ENCODE results near the gene ROR2. TPM values are rescaled to one million over a fixed set of nuclear protein-coding genes. Genes with fewer than 3 reads are reported as not detected.

Gene ROR2
- total RNA-seq, 1 experiment from 2014 or later = 2.7 TPM

DNA sequence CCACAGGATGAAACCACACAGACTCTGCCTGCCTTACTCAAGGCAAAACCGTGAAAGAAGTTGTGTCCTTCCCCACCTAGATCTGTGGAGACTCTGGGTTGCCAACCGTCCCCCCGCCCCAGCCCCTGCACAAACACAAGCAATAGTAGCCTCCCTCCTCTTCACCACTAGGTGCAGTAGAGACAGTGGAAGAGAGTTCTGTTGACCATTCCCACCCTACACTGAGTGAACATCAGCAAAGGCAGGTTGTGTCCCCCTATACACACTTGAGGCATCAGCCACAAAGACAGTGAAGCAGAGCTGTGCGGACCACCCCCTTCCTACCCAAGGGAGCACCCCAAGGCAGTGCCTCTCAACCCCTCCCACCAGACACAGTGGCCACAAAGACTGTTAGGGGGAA is 302.7 kb downstream of the ROR2 start:
- Histone ChIP-seq H3K79me2 (ENCODE audit: insufficient read depth, low read length) (no peaks in the 10 kb centered on the region), H2BK12ac (ENCODE audit: insufficient read length, low read depth, low read length) (no peak overlapping the region), H2AFZ (ENCODE audit: low read length) (no peak overlapping the region), H3K4ac (ENCODE audit: low read depth, low read length) (no peak overlapping the region), H4K5ac (ENCODE audit: insufficient read length, low read depth, low read length) (no peak overlapping the region), H2BK20ac (ENCODE audit: low read depth, low read length, poor library complexity, severe bottlenecking) (no peak overlapping the region), H2BK120ac (ENCODE audit: low read depth, low read length, poor library complexity, severe bottlenecking) (no peak overlapping the region), H3K27ac (ENCODE audit: insufficient read length, low read depth, low read length) (no peak overlapping the region), H4K8ac (replicated peaks; ENCODE audit: insufficient read length, low read depth, low read length) (no peak overlapping the region), H3K79me1 (ENCODE audit: insufficient read depth, low read depth, low read length, poor library complexity, severe bottlenecking) (no peaks in the 10 kb centered on the region), H4K91ac (ENCODE audit: insufficient read length, low read depth, low read length) (no peak overlapping the region), H2BK5ac (ENCODE audit: insufficient read length, low read length) (no peak overlapping the region), H3K23ac (ENCODE audit: insufficient read length, low read depth, low read length) (no peak overlapping the region), H3K9me3 (ENCODE audit: control insufficient read depth, low read depth, low read length) (no peaks in the 10 kb centered on the region), H3K4me2 (ENCODE audit: insufficient read depth, insufficient read length, low read length) (no peak overlapping the region), H3K27me3 (ENCODE audit: insufficient read depth, low read length) (no peaks in the 10 kb centered on the region), H3K4me1 (ENCODE audit: insufficient read depth, low read length) (no peaks in the 10 kb centered on the region), H2BK15ac (ENCODE audit: low read depth, low read length) (no peak overlapping the region), H3K56ac (ENCODE audit: insufficient read length, low read depth, low read length) (no peak overlapping the region), H4K20me1 (ENCODE audit: control insufficient read depth, insufficient read depth, insufficient read length) (no peaks in the 10 kb centered on the region), H3K14ac (ENCODE audit: insufficient read depth, low read length) (no peak overlapping the region), H3T11ph (ENCODE audit: low read length) (no peak overlapping the region), H2AK5ac (ENCODE audit: insufficient read length, low read length) (no peak overlapping the region), H3K9ac (ENCODE audit: extremely low read depth, insufficient read length, low read length) (no peak overlapping the region), H3K23me2 (ENCODE audit: insufficient read length, low read depth, low read length, poor library complexity, severe bottlenecking) (no peaks in the 10 kb centered on the region), H3K18ac (ENCODE audit: insufficient read length, low read depth, low read length) (no peak overlapping the region)
- no peaks in the 10 kb centered on the region for H3K9me3 Mint-ChIP-seq
- no peak for DNase-seq
- TF ChIP-seq, protein P1, sequence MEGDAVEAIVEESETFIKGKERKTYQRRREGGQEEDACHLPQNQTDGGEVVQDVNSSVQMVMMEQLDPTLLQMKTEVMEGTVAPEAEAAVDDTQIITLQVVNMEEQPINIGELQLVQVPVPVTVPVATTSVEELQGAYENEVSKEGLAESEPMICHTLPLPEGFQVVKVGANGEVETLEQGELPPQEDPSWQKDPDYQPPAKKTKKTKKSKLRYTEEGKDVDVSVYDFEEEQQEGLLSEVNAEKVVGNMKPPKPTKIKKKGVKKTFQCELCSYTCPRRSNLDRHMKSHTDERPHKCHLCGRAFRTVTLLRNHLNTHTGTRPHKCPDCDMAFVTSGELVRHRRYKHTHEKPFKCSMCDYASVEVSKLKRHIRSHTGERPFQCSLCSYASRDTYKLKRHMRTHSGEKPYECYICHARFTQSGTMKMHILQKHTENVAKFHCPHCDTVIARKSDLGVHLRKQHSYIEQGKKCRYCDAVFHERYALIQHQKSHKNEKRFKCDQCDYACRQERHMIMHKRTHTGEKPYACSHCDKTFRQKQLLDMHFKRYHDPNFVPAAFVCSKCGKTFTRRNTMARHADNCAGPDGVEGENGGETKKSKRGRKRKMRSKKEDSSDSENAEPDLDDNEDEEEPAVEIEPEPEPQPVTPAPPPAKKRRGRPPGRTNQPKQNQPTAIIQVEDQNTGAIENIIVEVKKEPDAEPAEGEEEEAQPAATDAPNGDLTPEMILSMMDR (conservative IDR thresholded peaks at IDR 0.05) = peak; percentile 38; the same call in 2 of the 3 replicates
- H3K4me1 Mint-ChIP-seq = no peaks in the 10 kb centered on the region
- no CpG with 5 or more reads among the region's 4 CpGs for WGBS (ENCODE audit: extremely low coverage, insufficient read length, low lambda C conversion rate)
- peaks cover 3% of the 10 kb centered on the region; the same call in 1 of the 2 replicates for H3K27me3 Mint-ChIP-seq (ENCODE audit: low read depth)
- H3K4me3 Mint-ChIP-seq = no peak overlapping the region
- H3K27ac Mint-ChIP-seq = peak overlapping the region in 1 of 3 experiments; percentile 42; a peak in 1 of 7 replicates
- no peaks in the 10 kb centered on the region for H3K36me3 Mint-ChIP-seq (ENCODE audit: insufficient read depth in 1 of 3, low read depth in 3 of 3)
